ENCODE data around the gene ABCC5.
"Not testable (repeated sequence)": the region's sequence is repeated elsewhere in the genome, so short reads cannot be mapped to it uniquely, and the experiment has no call there.

The ABCC5 gene

GRCh38 chr3:184015381-184016019 lies 2.2 kb downstream of the ABCC5 start:
- no peak for DNase-seq

DNA sequence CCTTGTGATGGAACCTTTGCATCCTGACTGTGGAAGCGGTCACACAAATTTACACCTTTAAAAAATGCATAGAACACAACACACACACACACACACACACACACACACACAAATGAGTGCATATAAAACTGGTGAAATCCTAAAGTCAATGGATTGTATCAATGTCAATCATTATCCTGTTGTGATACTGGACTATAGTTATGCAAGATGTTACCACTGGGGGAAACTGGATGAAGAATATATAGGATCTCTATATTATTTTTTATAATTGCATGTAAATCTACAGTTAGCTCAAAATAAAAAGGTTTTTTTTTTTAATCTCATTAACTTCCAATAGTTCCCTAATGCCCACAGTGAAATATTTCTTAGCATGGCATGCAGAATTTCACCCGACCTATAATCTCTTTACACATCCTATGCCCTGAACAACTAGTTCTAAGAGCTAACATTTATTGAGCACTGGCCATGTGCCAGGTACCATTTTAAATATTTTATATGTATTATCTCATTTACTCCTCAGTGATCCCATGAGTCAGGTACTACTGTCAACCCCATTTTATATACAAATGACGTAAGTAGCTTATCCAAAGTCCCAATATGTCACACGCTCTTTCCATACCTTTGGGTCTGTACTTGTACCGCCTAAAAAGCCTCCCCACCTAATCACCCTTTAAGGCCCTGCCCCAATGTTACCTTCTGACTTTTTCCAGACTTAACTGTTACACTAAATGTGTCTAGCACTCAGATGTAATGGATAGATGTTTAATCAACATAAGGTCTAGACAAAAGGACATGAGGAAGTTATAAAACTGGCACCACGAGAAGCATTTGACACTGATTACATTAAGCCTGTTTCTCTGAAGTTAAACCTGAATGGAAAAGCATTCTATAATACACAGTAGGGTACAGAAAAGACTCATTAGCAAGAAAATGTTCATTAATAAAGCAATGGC lies 5.5 kb downstream of the ABCC5 start:
- DNase-seq = no peak

DNA sequence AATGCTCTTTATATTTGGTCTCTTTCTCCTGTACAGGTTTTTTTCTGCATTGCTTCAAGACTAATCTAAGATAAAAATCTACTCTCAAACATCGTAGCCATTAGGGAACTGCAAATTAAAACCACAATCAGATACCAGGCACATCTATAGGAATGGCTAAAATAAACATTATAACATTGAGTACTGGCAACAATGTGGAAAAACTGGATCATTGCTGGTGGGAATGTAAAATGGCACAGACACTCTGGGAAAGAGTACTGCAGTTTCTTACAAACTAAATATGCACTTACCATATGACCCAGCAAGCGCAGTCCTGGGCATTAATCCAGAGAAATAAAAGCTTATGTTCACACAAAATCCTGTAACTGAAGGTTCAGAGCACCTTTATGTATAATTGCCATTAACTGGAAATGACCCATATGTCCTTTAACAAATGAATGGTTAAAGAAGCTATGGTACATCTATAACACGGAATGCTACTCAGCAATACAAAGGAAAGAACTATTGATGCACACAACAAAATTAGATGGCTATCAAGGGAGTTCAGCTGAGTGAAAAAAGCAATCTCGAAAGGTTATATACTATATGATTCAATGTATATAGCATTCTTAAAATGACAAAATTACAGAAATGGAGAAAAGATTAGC lies 6.3 kb downstream of the ABCC5 start:
- no peak for DNase-seq

- no peak for DNase-seq
Measured at GRCh38 chr3:184008161-184008560, 9.5 kb downstream of the ABCC5 start.

- DNase-seq = not testable (repeated sequence)
Measured at GRCh38 chr3:184007143-184007813, 10.4 kb downstream of the ABCC5 start.

DNA sequence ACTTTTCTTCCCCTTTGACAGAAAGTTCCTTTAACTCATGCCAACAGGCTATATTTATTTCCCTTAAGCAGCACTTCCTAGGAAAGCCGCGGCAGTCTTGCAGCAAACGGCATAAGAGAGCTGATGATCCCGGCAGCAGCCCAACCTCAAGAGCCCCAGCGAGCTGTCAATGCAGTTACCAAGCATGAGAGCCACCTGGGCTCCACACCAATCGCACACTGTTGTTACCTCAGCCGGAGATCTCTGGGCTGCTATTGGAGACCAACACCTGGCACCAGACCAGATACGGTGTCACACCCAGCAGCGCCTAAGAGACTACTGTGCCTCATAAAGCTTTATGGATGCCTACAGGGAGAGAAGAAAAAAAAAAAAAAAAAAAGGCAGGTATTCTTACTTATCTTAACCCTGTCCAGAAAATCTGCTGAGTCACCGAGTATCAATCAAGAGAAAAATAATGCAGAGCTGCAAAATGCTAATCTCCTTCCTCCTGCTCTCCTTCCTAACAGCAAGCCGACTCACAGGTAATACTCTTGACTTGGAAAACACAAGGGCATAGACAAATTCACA lies 11.7 kb downstream of the ABCC5 start:
- DNase-seq = peak; percentile 31

- no peak for DNase-seq
Measured at GRCh38 chr3:184004476-184004875, 13.2 kb downstream of the ABCC5 start.

GRCh38 chr3:184003187-184003967 lies 14.3 kb downstream of the ABCC5 start:
- peak; percentile 83 for DNase-seq

DNA sequence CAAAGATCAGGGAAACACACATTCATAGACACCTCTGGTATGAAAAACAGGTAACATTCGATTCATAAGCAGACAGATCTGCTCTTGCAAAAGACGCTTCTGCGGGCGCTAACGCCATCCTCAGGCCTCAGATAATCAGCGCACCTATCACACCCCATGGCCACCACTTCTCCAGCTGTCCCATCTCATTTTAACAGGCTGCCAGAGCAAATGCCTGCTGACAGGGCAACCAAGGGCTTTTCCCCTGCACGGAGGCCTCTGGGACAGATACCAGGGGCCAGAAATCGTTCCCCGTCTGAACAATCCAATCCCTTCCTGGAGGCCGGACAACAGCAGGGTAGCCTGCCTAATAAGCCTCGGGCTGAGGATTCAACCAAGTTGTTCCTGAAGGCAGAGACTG lies 15.2 kb downstream of the ABCC5 start:
- DNase-seq = no peak

GRCh38 chr3:184001761-184002160 lies 15.9 kb downstream of the ABCC5 start:
- DNase-seq = no peak

- no peak for DNase-seq
Measured at GRCh38 chr3:183991403-183991802, 26.3 kb downstream of the ABCC5 start.

GRCh38 chr3:183988216-183988790 lies 29.4 kb downstream of the ABCC5 start:
- peak; percentile 58 for DNase-seq

DNA sequence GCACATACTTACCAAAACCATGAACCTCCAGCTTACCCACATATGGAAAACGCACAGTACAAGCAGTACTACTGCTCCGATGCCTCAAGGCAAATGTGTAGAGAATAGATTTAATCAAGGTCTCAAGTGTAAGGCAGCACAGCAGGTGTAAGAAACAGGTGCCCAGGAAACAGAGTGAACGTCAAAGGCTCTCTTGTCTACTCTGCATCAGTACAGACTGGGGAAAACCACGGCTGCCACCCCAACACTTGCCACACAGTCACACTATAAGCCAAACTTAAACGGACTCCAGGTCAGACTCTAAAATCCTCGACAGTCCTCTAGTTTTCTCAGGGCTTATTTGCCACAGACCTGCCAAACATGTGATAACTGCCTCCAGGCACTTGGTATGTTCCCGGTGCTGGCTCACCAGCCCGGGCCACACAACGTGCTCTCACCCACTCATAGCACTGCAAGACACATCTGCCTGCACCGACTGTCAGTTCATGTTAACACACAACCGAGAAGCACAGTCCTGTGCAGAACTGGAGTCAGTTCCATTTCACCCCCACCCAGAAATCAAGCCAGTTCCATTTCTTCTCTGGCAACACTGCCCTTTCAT lies 30.6 kb downstream of the ABCC5 start:
- no peak for DNase-seq

- no peak for DNase-seq
Measured at GRCh38 chr3:183984749-183985729, 32.6 kb downstream of the ABCC5 start.

DNA sequence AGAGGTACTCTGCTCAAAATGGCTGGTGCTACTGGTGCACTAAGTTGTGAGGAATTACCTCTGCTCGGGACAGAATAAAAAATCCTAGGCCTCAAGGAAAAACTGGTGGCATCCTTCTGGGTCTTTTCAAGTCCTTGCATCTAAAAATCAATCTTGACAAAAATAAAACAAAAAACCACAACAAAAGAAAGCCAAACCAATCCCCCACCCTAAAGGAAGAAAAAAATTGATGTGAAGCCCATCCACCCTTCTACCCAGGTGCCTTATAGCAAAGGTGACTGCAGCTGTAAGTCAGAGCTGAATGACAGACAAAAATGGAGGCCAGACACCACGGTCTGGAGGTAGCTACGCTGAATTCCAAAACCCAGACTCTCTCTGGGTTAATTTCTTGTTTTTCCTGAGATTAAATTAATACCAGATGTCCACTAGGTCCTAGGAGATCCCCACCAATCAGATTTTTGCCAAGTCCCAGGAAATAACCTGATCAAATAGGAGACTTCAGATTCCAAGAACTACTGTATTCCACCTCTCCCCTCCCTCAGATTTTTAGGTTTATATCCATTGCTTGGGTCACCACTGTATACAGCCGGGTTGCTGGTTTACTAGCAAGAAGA lies 33.5 kb downstream of the ABCC5 start:
- DNase-seq = no peak

DNA sequence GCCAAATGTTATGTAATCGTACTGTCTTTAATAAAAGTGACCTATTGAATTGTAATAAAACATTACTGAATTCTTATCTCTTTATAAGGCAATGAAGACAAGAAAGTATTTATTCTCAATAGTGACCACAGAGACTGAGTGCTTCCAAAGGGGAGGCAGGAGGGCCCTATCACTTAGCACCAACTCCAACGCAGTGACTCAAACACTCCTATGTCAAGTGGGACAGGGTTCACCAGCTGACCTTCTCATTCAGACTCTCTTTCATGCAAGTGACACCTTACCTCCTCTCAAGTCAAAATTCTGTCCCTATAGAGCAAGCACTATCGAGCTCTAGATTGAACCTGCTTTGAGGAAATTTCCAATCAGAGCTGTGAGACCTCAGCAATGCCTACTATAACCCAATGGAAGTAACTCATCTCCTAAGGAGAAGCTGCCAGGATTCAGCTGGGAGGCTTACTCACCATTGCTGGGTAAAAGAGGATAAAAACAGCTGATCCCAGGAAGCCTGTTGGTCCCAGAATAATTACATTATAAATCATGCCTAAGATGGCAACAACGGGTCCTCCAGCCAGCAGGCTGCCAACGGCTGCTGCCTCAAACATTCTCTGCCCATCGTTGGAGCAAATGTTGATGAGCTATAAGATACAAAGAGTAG lies 35.6 kb downstream of the ABCC5 start:
- no peak for DNase-seq

GRCh38 chr3:183980403-183980802 lies 37.3 kb downstream of the ABCC5 start:
- peak; percentile 43 for DNase-seq

DNA sequence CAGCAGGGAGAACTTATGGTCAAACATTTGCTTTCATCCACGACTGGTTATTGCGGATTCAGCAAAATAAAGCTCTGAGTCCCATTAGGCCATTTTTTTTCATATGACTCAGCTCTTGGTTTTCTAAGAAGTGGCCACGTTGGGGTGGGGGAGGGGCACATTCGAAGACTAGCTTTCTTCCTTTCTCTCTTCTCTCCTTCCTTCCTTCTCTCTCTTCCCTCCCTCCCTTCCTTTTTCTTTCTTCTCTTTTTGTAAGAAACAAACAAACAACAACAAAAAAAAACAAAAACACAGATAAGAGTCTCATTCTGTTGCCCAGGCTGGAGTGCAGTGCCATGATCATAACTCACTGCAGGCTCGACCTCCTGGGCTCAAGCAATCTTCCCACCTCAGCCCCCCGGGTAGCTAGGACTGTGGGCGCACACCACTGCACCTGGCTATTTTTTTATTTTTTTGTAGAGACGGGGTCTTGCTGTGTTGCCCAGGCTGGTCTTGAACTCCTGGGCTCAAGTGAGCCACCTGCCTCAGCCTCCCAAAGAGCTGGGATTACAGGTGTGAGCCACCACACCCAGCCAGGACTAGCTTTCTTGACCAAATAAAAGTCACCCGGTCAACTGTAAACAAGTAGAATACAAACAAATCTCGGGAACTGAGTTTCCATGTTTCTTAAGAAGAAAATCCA lies 41.6 kb downstream of the ABCC5 start:
- no peak for DNase-seq

Data from HCEC 1CT (cell line).